IPS-20b (cell line): ENCODE measurements around the gene ATP8A2.

Experiments
- H3K27ac ChIP-seq: one replicate; pipeline ENCODE4 v1.5.1; 2013; ENCODE audit warnings: low read length
- H3K27me3 ChIP-seq: 2 replicates; pipeline ENCODE4 v1.6.1; 2013; ENCODE audit warnings: mild to moderate bottlenecking, low read length, inconsistent platforms; ENCODE audit not compliant: insufficient read depth
- H3K36me3 ChIP-seq: 2 replicates; pipeline ENCODE4 v1.6.1; 2013; ENCODE audit warnings: low read depth, mild to moderate bottlenecking, inconsistent platforms, low read length, moderate library complexity; ENCODE audit not compliant: insufficient read depth
- H3K4me1 ChIP-seq: 2 replicates; pipeline ENCODE4 v1.6.1; 2013; ENCODE audit warnings: mild to moderate bottlenecking, control low read depth, inconsistent platforms, low read length, moderate library complexity; ENCODE audit not compliant: insufficient read depth
- H3K4me3 ChIP-seq: 2 replicates; pipeline ENCODE4 v1.5.1; 2013; ENCODE audit warnings: mild to moderate bottlenecking, low read length, inconsistent platforms
- H3K9ac ChIP-seq: 2 replicates; pipeline ENCODE4 v1.6.1; 2013; ENCODE audit warnings: low read depth, mild to moderate bottlenecking, inconsistent platforms, low read length, moderate library complexity
- H3K9me3 ChIP-seq: 2 replicates; pipeline ENCODE4 v1.6.1; 2013; ENCODE audit warnings: mild to moderate bottlenecking, low read depth, low read length, inconsistent platforms; ENCODE audit not compliant: insufficient read depth

ATP8A2 gene

GRCh38 chr13:25867038-25867437 lies 495.3 kb downstream of the ATP8A2 start:
- Histone ChIP-seq H3K36me3 (no peaks in the 10 kb centered on the region), H3K27me3 (no peaks in the 10 kb centered on the region), H3K9ac (no peak overlapping the region), H3K27ac (no peak overlapping the region), H3K9me3 (no peaks in the 10 kb centered on the region), H3K4me3 (no peak overlapping the region), H3K4me1 (peaks cover 7% of the 10 kb centered on the region; the same call in 1 of the 2 replicates)

- Histone ChIP-seq H3K4me3 (no peak overlapping the region), H3K4me1 (peaks cover 7% of the 10 kb centered on the region; the same call in 1 of the 2 replicates), H3K27me3 (no peaks in the 10 kb centered on the region), H3K36me3 (no peaks in the 10 kb centered on the region), H3K9me3 (no peaks in the 10 kb centered on the region), H3K9ac (no peak overlapping the region), H3K27ac (no peak overlapping the region)
Measured at GRCh38 chr13:25868490-25868889, 496.7 kb downstream of the ATP8A2 start.

- peaks cover 7% of the 10 kb centered on the region; the same call in 1 of the 2 replicates for H3K4me1 ChIP-seq
- no peak overlapping the region for H3K9ac ChIP-seq
- H3K4me3 ChIP-seq, result no peak overlapping the region
- no peaks in the 10 kb centered on the region for H3K9me3 ChIP-seq
- H3K36me3 ChIP-seq, result no peaks in the 10 kb centered on the region
- no peak overlapping the region for H3K27ac ChIP-seq
- H3K27me3 ChIP-seq, result no peaks in the 10 kb centered on the region
Measured at GRCh38 chr13:25869941-25870340, 498.2 kb downstream of the ATP8A2 start.

GRCh38 chr13:25871389-25872125 lies 499.8 kb downstream of the ATP8A2 start:
- Histone ChIP-seq H3K4me3 (no peak overlapping the region), H3K36me3 (no peaks in the 10 kb centered on the region), H3K27me3 (no peaks in the 10 kb centered on the region), H3K9me3 (no peaks in the 10 kb centered on the region), H3K27ac (no peak overlapping the region), H3K9ac (no peak overlapping the region), H3K4me1 (peaks cover 9% of the 10 kb centered on the region; the same call in 1 of the 2 replicates)

- Histone ChIP-seq H3K27ac (no peak overlapping the region), H3K27me3 (no peaks in the 10 kb centered on the region)
Measured at GRCh38 chr13:25872481-25873241, 500.9 kb downstream of the ATP8A2 start.

GRCh38 chr13:25873242-25873612 lies 501.5 kb downstream of the ATP8A2 start:
- no peaks in the 10 kb centered on the region for H3K9me3 ChIP-seq
- H3K4me1 ChIP-seq, result peaks cover 9% of the 10 kb centered on the region; the same call in 1 of the 2 replicates
- H3K27me3 ChIP-seq, result no peaks in the 10 kb centered on the region
- H3K4me3 ChIP-seq, result no peak overlapping the region
- H3K36me3 ChIP-seq, result no peaks in the 10 kb centered on the region
- H3K9ac ChIP-seq, result no peak overlapping the region
- no peak overlapping the region for H3K27ac ChIP-seq

More at GRCh38 chr13:25872481-25873241, 500.9 kb downstream of the ATP8A2 start:
- no peaks in the 10 kb centered on the region for H3K36me3 ChIP-seq
- H3K9ac ChIP-seq, result no peak overlapping the region
- no peaks in the 10 kb centered on the region for H3K9me3 ChIP-seq
- no peak overlapping the region for H3K4me3 ChIP-seq
- peaks cover 9% of the 10 kb centered on the region; the same call in 1 of the 2 replicates for H3K4me1 ChIP-seq

GRCh38 chr13:25874064-25874737 lies 502.4 kb downstream of the ATP8A2 start:
- Histone ChIP-seq H3K9ac (no peak overlapping the region), H3K9me3 (no peaks in the 10 kb centered on the region), H3K4me3 (no peak overlapping the region), H3K36me3 (no peaks in the 10 kb centered on the region), H3K27me3 (no peaks in the 10 kb centered on the region), H3K4me1 (peaks cover 9% of the 10 kb centered on the region; the same call in 1 of the 2 replicates), H3K27ac (no peak overlapping the region)

- H3K9me3 ChIP-seq, result no peaks in the 10 kb centered on the region
- H3K4me1 ChIP-seq, result peaks cover 9% of the 10 kb centered on the region; the same call in 1 of the 2 replicates
- no peak overlapping the region for H3K9ac ChIP-seq
- H3K27ac ChIP-seq, result no peak overlapping the region
- H3K36me3 ChIP-seq, result no peaks in the 10 kb centered on the region
- H3K27me3 ChIP-seq, result no peaks in the 10 kb centered on the region
- H3K4me3 ChIP-seq, result no peak overlapping the region
Measured at GRCh38 chr13:25874907-25875306, 503.1 kb downstream of the ATP8A2 start.

GRCh38 chr13:25876247-25876646 lies 504.5 kb downstream of the ATP8A2 start:
- Histone ChIP-seq H3K36me3 (no peaks in the 10 kb centered on the region), H3K9ac (no peak overlapping the region), H3K27me3 (no peaks in the 10 kb centered on the region), H3K4me3 (no peak overlapping the region), H3K4me1 (peaks cover 13% of the 10 kb centered on the region), H3K27ac (no peak overlapping the region), H3K9me3 (no peaks in the 10 kb centered on the region)

GRCh38 chr13:25879466-25879865 lies 507.7 kb downstream of the ATP8A2 start:
- Histone ChIP-seq H3K27me3 (no peaks in the 10 kb centered on the region), H3K9me3 (no peaks in the 10 kb centered on the region), H3K27ac (no peak overlapping the region), H3K4me1 (peaks cover 29% of the 10 kb centered on the region), H3K9ac (no peak overlapping the region), H3K36me3 (no peaks in the 10 kb centered on the region), H3K4me3 (no peak overlapping the region)

GRCh38 chr13:25881136-25881926 lies 509.6 kb downstream of the ATP8A2 start:
- Histone ChIP-seq H3K36me3 (no peaks in the 10 kb centered on the region), H3K9ac (no peak overlapping the region), H3K9me3 (no peaks in the 10 kb centered on the region), H3K27me3 (no peaks in the 10 kb centered on the region), H3K4me1 (peaks cover 27% of the 10 kb centered on the region), H3K27ac (no peak overlapping the region), H3K4me3 (no peak overlapping the region)
